ENCODE measurements around the gene FBXO3.

FBXO3 gene

DNA sequence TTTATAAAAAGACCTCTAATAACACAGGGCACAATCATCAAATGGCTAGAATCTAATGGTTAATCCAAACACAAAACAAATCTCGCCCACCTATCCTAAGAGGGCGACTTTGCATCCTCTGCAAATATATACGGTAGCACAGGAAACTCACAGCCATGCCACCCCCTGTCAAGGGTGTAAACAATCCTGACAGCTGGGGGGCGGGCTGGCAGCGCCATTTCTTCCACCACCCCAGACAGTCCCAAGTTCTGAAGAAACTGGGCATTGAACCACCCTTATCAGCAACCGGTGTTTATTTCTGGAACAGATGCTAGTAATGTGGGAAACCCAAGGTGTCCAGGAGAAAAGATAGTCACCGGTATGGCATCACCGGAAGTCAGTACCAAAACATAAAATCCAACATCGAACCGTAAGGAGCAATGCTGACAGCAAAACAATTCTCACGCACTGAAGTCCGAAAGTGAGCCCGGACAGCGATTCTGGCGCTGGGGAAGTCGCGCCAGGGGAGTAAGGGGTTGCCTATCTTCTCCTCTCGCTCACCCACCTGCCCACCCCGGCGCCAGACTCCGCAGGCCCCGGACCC lies 825 bp downstream of the FBXO3 start:
- in situ Hi-C loops (cut with MboI; ENCODE audit: low sequenced_read_pairs), result no loop called here

DNA sequence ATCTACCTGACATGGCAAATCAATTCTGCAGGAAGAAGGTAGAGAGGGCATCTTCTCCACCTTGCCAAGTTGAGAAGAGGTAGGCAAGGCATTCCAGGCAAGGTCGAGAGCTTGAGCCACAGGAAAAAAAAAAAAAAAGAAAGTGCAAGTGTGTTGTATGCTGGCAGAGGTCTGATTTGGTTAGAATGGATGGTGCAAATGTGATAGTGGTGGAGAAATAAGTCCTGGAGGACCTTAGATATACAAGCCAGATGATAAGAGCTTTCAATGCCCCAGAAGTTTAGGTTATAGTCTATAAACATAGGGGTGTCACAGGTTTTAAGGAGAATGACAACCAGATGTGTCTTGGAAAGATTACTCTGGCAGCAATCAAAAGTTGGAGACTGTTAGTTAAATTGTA lies 1.4 kb downstream of the FBXO3 start:
- in situ Hi-C loops (cut with MboI; ENCODE audit: low sequenced_read_pairs), result no loop called here

DNA sequence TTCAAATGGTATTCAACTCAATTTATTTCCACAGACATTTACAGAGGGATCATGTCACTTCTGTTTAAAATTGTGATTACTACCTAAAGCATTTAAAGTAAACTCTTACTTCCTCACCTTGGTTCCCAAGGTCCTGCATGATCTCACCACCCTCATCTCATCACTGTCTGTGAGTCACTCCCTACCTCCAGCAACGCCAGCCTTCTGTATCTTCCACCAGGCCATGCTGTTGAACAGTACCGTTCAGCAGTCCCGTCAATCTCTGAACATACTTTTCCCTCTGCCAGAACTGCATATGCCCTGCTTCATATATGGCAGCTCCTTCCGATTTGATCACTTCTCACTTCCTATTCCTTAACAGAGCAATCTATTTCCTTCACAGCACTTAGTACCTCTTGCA lies 2.0 kb downstream of the FBXO3 start:
- in situ Hi-C loops (cut with MboI; ENCODE audit: low sequenced_read_pairs), result no loop called here

DNA sequence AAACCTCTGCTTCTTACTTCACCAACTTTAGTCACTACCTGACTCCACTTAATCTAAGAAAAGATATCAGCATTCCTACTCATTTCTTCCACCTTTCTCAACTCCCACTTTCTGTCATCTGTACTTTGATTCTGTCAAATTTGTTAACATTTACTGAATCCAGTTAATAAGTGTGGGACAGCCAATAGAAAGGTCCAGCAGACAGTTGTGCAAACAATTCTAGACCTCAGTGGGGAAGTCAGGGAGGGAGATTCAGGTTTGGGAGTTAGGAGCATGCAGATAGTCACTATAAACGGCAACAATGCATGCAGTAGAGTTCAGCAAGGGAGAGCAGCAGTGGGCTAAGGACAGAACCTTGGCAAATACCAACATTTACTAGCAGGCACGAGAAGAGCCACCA lies 4.1 kb downstream of the FBXO3 start:
- in situ Hi-C loops (cut with MboI; ENCODE audit: low sequenced_read_pairs), result no loop called here

DNA sequence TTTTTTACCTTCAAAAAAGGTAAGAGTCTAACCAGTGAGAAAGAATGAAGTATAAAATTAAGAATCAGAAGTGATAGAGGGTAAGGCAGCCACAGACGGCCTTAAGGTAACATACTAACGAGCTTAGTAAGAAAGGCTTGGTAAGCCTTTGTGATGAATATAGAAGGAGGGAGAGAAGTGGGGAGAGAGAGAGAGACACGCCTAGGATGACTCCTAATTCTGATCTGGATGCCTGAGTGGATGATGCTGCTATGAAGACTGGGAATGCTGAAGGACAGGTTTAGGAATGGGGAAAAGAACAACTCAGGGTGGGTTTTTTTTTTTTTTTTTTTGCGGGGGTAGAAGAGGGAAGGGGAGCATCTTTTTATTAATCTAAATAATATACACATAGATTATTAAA lies 4.8 kb downstream of the FBXO3 start:
- in situ Hi-C loops (cut with MboI; ENCODE audit: low sequenced_read_pairs), result no loop called here

DNA sequence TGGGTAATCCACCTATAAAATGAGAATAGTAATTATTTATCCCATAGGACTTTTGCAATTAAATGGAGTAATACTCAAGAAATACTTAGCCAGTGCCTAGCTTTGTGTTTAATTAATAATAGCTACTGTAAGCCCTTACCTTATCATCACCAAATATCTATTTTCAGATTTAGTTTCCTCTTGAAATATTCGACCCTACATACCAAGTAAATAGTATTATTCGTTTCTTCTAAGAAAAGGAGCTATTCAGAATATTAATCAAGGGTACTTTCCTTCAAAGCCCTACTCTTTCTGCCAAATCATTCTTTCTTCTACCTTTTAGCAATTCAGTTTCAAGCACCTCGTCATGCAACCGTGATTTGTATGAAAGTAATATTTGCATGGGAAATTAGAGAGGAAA lies 6.7 kb downstream of the FBXO3 start:
- in situ Hi-C loops (cut with MboI; ENCODE audit: low sequenced_read_pairs), result no loop called here

DNA sequence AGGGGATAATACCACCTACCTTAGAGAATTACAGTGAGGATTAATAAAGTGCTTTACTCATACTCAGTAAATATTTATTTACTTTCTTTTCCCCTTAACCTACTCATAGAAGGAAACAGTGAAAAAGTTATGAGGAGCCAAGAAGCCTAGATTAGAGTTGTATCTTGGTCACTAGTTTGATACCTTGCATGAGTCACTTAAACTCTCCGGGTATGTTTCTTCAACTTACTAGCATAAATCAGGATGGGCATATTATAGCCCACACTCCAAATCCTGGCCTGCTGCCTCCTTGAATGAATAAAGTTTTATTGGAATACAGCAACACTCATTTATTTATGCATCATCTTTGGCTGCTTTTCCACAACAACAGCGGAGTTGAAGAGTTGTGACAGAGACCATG lies 8.2 kb downstream of the FBXO3 start:
- in situ Hi-C loops (cut with MboI; ENCODE audit: low sequenced_read_pairs), result no loop called here

DNA sequence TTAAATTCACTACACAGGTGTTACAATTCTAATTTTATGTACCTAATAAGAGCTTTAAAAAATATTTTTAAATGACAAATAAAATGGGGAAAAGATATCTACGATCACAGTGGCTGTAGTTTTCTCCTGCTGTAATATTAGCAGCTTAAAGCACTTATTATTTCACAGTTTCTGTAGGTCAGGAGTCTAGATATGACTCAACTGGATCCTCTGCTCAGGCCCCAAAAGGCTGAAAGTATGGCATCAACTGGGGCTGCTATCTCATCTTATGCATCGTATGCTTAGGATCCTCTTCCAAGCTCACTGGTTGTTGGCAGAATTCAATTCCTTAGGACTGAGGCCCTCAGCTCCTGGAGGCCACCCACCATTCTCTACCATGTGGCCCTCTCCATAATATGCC lies 12.8 kb downstream of the FBXO3 start:
- in situ Hi-C loops (cut with MboI; ENCODE audit: low sequenced_read_pairs), result no loop called here

DNA sequence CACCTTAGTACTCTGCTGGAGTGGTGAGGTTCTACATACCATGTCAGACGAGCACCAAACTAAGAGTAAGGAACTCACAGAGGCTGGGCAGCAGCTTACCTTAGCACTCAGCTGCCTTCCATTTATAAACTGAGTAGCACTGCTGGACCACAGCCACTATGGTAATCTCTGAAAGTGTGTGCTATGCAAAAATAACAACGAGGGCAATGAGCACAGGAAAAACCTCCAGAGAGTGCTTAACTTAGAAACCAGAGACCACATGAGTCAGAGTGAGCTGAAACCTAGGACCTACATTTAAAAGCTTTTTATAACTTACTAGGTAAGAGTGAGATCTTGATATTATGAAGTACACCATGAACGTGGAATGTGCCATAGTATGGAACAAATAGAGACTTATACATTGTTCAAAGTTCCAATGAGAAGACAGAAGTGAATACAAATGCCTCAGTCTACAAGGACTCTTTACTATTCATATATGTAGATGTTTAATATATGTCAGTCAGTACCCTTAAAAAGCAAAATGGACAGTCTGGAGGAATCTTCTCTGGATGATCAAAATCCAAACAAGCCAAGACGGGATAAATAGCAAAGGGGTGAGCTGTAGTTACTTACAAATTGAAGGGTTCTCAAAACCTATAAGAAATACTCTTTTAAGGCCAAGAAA lies 20.9 kb downstream of the FBXO3 start:
- in situ Hi-C loops (cut with MboI; ENCODE audit: low sequenced_read_pairs), result no loop called here

DNA sequence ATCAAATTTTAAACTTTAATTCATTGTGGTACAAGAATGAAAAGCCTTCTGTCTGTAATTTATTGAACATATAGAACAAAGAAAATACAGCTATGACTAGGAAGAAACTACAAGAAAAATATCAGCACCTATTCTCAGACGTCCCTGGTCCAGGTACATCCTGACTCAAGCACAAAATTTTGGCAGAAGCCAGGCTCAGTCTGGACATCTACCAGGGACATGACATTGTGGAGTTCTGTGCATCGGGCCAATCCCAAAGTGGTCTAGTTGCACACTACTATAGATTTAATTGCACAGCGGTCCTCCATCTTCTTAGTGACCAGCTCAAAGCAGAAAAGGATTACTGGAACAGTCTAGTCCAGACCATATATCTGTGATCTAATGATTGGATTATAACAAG lies 22.4 kb downstream of the FBXO3 start:
- in situ Hi-C loops (cut with MboI; ENCODE audit: low sequenced_read_pairs), result no loop called here

DNA sequence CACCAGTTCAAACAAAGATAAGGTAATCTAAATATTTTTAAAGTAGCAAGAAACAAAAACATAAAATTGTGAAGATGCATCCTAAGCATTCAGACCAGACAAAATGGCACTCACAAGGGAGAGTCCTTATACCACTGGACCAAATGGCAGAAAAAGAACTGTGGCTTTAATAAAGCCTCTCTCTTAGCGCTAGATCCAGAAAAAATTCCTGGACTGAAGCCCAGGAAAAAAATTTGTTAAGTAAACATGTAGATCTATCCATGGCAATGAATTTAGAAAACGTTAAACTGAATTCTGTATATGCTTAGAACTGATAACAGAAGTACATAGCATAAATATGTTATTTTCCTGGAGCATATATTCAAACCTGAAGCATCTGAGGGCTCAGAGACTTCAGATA lies 26.3 kb downstream of the FBXO3 start:
- in situ Hi-C loops (cut with MboI; ENCODE audit: low sequenced_read_pairs), result loop anchor here (25.0 kb wide), 1 partner anchor 386 kb away; no protein-coding TSS in a partner anchor

DNA sequence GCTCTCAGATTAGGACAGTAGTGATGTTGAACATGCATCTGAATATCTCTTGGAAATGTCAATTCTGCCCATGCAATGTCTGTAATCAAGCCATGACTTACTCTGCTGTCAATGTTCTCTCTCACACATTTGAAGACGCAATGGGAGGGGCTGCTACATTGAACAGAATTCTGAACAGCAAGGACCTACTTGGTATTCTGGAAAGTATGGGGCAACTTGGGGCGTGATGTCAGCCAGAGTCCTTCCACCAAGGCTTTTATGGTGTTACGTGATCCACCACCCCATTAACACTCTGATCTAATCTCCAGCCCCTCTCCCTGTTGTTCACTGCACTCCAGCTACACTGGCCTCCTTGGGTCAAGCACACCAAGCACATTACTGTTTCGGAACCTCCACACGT lies 31.0 kb downstream of the FBXO3 start:
- in situ Hi-C loops (cut with MboI; ENCODE audit: low sequenced_read_pairs), result loop anchor here (25.0 kb wide), 1 partner anchor 381 kb away; no protein-coding TSS in a partner anchor

DNA sequence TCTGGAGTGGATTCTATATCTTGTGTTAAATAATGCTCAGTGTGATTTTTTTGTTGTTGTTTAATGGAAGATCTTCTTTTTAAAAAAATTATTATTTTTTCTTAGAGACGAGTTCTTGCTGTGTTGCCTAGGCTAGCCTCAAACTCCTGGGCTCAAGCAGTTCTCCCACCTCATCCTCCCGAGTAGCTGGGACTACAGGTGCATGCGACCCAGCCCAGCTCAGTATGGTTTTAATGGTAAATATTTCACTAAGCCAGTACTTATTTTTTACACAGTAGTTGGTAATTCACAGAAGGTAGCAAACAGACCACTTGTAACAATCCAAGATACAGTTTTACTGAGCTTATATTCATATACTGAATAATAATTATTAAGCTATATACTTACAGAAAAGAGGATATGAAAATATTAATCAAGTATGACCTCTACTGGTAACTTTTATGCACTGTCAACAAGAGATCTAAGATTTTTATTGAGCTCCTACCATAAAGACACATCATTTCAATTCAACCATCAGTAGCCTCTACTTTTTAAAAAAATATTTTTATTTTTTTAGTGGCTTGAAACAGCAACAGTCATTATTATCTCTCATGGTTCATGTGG lies 32.0 kb downstream of the FBXO3 start:
- in situ Hi-C loops (cut with MboI; ENCODE audit: low sequenced_read_pairs), result loop anchor here (25.0 kb wide), 1 partner anchor 380 kb away; no protein-coding TSS in a partner anchor

DNA sequence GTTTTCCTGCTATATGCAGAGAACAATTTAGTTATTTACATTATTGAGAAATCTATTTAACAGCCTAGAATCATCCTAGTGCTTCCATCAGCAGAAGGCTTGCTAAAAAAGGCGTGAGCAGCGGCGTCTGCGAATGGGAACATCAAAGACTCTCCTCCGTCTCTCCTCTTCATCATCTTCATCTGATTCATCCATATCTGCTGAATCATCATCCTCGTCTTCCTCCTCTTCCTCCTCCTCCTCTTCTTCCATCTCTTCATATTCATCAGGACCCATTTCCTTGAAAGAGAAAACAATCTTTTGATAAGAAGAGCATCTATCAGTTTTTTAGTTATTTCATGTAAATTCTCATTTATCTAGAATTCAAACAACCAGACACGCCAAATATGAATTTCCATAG lies 32.5 kb downstream of the FBXO3 start:
- in situ Hi-C loops (cut with MboI; ENCODE audit: low sequenced_read_pairs), result loop anchor here (25.0 kb wide), 1 partner anchor 380 kb away; no protein-coding TSS in a partner anchor

DNA sequence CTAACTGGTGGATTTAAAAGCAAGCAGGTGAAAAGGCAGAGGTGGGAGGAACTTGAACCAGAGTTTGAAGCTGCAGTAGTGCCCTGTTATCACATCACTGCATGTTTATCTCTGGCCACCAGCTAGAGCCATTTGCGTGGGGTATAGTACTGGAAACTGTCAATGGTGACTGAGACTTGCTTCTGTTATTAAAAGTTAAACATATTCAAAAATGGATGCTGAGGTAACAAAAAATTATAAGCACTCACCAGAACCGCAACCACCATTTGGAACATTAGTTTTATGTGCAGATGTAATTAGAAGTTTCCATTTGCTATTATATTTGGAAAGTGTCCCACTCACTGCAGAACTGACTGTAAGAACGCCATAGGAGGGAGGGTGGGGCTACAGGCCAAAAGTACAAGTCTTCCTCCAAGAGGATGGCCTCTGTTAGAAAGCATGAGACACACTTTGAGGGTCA lies 36.9 kb downstream of the FBXO3 start:
- in situ Hi-C loops (cut with MboI; ENCODE audit: low sequenced_read_pairs), result loop anchor here (25.0 kb wide), 1 partner anchor 375 kb away; no protein-coding TSS in a partner anchor

DNA sequence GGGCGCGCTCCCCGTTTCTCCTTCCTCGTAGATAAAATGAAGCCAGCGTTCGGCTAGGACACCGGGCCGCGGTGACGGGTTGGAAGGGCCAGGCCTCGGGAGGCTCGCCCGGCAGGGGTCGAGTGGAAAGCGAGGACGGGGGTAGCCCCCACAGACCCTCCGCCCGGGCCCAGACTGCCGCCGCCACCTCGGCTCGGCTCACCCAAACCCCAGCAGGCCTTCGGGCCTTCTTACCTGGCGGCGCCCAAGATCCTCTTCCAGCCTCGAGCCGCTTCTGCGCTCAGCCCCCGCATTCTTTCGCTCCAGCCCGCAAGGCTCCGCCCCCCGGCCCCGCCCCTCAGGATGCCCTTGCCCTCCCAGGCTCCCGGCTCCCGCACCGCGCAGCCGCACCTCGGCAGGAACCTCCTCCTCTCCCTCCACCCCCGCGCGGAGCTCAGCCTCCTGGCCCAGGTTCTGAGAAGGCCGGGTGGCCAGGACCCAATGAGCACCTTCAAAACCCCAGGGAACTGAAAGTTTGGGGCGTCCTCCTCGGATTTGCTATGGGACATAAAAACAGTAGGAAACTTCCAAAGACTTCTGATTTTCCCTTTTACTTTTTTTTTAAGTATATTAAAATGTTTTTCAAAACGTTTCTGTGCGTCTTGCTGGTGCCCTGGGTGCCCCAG lies 38.0 kb downstream of the FBXO3 start, which contains the start of gene CD59:
CD59 (minus strand) TSS at position 276 of the 665 bp plus-strand sequence. CDS start 13,978 bp downstream, outside the sequence.
- in situ Hi-C loops (cut with MboI; ENCODE audit: low sequenced_read_pairs), result loop anchor here (25.0 kb wide), 1 partner anchor 374 kb away; no protein-coding TSS in a partner anchor

DNA sequence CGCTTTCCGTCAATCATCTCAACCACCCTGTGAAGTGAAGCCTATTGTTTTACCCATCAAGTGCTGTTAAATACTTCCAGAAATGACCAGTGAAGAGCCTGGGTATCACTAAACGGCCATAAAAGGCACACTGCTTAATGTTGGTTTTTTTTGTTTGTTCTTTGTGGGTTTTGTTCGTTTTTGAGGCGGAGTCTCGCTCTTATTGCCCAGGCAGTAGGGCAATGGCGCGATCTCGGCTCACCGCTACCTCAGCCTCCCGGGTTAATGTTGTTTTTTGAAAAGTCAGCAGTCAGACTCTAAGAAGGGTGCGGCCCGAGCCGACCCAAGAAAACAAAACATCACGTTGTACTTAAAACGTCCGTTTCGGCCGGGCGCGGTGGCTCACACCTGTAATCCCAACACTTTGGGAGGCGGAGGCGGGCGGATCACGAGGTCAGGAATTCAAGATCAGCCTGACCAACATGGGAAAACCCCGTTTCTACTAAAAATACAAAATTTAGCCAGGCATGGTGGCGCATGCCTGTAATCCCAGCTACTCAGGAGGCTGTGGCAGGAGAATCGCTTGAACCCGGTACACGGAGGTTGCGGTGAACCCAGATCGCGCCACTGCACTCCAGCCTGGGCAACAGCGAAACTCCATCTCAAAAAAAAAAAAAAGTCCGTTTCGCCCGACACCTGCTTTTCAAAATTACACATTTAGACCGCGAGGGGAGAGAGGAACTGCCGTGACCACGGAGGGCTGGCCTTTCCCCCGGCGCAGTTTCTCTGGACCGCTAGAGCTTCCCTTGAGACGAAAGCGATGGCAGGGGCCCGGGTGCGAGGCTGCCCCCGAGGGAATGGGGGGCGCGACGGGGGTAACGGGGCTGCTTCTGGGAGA lies 38.8 kb downstream of the FBXO3 start:
- in situ Hi-C loops (cut with MboI; ENCODE audit: low sequenced_read_pairs), result loop anchor here (25.0 kb wide), 1 partner anchor 373 kb away; no protein-coding TSS in a partner anchor

DNA sequence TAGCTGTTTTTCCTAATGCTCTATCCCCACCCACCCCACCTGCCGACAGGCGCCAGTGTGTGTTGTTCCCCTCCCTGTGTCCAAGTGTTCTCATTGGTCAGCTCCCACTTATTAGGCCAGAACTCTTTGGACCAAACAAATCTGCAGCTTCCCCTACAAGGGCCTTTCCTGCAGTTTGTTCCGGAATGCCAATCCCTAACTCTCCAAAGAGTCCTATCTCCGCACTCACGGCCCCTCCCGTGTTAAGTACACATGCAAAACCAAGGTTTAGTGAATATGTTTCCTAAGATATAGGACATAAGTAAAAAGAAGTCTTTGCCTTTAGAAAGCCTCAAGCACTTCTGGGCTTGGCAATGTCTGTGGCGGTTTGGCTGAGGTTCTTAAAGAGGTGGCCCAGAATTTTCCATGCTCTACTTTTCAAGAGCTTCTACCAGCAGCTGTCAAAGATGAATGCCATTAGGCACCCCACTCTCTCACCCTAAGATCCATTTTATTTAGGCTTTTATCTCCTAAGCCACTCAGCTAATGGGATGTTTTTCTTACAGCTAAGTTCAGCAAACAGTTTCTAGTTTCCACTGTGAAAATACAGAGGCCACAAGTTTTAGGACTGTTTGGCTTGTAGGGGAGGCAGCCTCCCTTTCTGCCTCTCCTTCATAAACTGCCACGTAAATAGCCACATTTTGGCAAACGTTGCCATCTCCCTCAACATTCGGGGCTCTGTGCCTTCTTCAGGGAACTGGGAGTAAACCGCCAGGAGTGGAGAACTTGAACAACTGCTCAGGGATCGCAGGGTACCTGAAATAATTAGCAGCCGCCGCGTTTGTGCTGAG lies 39.7 kb downstream of the FBXO3 start:
- in situ Hi-C loops (cut with MboI; ENCODE audit: low sequenced_read_pairs), result loop anchor here (25.0 kb wide), 1 partner anchor 372 kb away; no protein-coding TSS in a partner anchor

DNA sequence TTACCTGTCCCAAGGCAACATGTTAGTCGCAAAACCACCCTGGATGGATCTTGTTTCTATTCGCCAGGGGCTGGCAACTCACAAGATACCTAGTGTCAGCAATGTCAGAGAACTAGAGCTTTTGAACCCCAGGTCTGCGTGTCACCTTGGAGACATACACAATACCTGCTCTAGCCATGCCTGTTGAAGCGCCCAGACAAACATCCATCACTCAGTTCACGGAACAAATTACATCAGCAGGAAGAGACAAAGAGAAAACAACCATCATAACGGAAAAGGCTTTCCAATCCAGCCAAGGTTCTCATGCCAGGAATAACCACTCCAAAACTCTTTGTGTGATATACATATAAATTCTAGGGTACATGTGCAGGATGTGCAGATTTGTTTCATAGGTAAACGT lies 40.3 kb downstream of the FBXO3 start:
- in situ Hi-C loops (cut with MboI; ENCODE audit: low sequenced_read_pairs), result loop anchor here (25.0 kb wide), 1 partner anchor 372 kb away; no protein-coding TSS in a partner anchor

Measured in HL-60/S4 treated with phorbol 12-myristate 13-acetate at 8.2 ng/mL for 4 days and 3 days (cell line).